A673 (cell line): ENCODE measurements around the gene OTUD5. TPM values are rescaled to one million over a fixed set of nuclear protein-coding genes. Genes with fewer than 3 reads are reported as not detected.

ENCODE experiments used
- BruUV-seq: library from RNA; stranded (reverse); fragments of 400-500 nt; replicated peaks from 2 replicates; lab custom pipeline; 2021; lab: Mats Ljungman, UMichigan
- CTCF ChIA-PET: fragments of 300-600 bp; sonication (Branson Sonifier 250); formaldehyde crosslinking; loops from one replicate; lab custom pipeline; 2022; ENCODE audit warnings: antibody characterized with exemption; lab: Charles Lee
- POLR2A ChIA-PET: fragments of 300-600 bp; sonication (Branson Sonifier 250); formaldehyde crosslinking; loops from one replicate; lab custom pipeline; 2022; ENCODE audit warnings: antibody characterized with exemption; ENCODE audit not compliant: low non-redundant PET; lab: Charles Lee
- DNase-seq: peaks from one replicate; pipeline ENCODE4 v3.0.0-alpha.2; 2015; ENCODE audit warnings: low spot score
- H3K27ac ChIP-seq: fragments of 200-600 bp; sonication (generic); 2 replicates; pipeline ENCODE4 v1.5.1; 2016; ENCODE audit warnings: mixed run types, low read depth, mild to moderate bottlenecking, mixed read lengths, antibody characterized with exemption, low read length; ENCODE audit not compliant: poor library complexity, severe bottlenecking
- H3K27me3 ChIP-seq: fragments of 200-600 bp; sonication (generic); replicated peaks from 2 replicates; pipeline ENCODE4 v1.6.1; 2017; ENCODE audit warnings: mixed run types, low read depth, mild to moderate bottlenecking, mixed read lengths, antibody characterized with exemption, low read length; ENCODE audit not compliant: insufficient read depth, poor library complexity
- H3K36me3 ChIP-seq: fragments of 200-600 bp; sonication (generic); 2 replicates; pipeline ENCODE4 v1.6.1; 2016; ENCODE audit warnings: mixed run types, mild to moderate bottlenecking, mixed read lengths, antibody characterized with exemption, low read length; ENCODE audit not compliant: insufficient read depth, poor library complexity, severe bottlenecking
- H3K4me1 ChIP-seq: fragments of 200-600 bp; sonication (generic); 2 replicates; pipeline ENCODE4 v1.6.1; 2017; ENCODE audit warnings: mixed run types, mild to moderate bottlenecking, mixed read lengths, antibody characterized with exemption, low read length; ENCODE audit not compliant: insufficient read depth, poor library complexity, severe bottlenecking
- H3K4me3 ChIP-seq: fragments of 200-600 bp; sonication (generic); 2 replicates; pipeline ENCODE4 v1.5.1; 2016; ENCODE audit warnings: low read depth, mixed run types, mild to moderate bottlenecking, mixed read lengths, low read length; ENCODE audit not compliant: poor library complexity, severe bottlenecking
- H3K9me3 ChIP-seq: fragments of 200-600 bp; sonication (generic); 2 replicates; pipeline ENCODE4 v1.6.1; 2016; ENCODE audit warnings: mixed run types, low read depth, mild to moderate bottlenecking, mixed read lengths, antibody characterized with exemption, low read length; ENCODE audit not compliant: poor library complexity, severe bottlenecking
- EZH2 ChIP-seq: fragments of 200-600 bp; sonication (generic); IDR thresholded peaks from 2 replicates; pipeline ENCODE4 v1.6.1; 2017; ENCODE audit warnings: borderline replicate concordance, low read depth, mild to moderate bottlenecking, mixed read lengths, antibody characterized with exemption, low read length; ENCODE audit not compliant: poor library complexity, severe bottlenecking
- intact Hi-C: fragments of 100-400 bp; cut with micrococcal nuclease; formaldehyde crosslinking; loops from one replicate; pipeline ENCODE4 v1.10.0; 2022; ENCODE audit not compliant: unreplicated experiment
- total RNA-seq: library from RNA; stranded (reverse); gene quantifications from 2 replicates; pipeline ENCODE4 v1.2.3, GENCODE V29; 2021
- TF ChIP-seq, protein P1 (sequence below): fragments of 300-800, 200-600 bp; sonication (generic); conservative IDR thresholded peaks from 2 replicates; pipeline ENCODE4 v1.5.1; 2017; ENCODE audit warnings: low read depth, mild to moderate bottlenecking, antibody characterized with exemption, low read length, moderate library complexity, mixed read lengths

OTUD5 gene
- total RNA-seq, 1 experiment from 2014 or later: 67.5 TPM

- H3K4me3 ChIP-seq: no peak overlapping the region
- H3K4me1 ChIP-seq: no peaks in the 10 kb centered on the region
- no TSS peak for BruUV-seq
- CTCF ChIA-PET: no interaction called here
- no peak overlapping the region for H3K27ac ChIP-seq
- H3K27me3 ChIP-seq: no peaks in the 10 kb centered on the region
- H3K9me3 ChIP-seq: no peaks in the 10 kb centered on the region
- TF ChIP-seq EZH2: no peak
- TF ChIP-seq, protein P1, sequence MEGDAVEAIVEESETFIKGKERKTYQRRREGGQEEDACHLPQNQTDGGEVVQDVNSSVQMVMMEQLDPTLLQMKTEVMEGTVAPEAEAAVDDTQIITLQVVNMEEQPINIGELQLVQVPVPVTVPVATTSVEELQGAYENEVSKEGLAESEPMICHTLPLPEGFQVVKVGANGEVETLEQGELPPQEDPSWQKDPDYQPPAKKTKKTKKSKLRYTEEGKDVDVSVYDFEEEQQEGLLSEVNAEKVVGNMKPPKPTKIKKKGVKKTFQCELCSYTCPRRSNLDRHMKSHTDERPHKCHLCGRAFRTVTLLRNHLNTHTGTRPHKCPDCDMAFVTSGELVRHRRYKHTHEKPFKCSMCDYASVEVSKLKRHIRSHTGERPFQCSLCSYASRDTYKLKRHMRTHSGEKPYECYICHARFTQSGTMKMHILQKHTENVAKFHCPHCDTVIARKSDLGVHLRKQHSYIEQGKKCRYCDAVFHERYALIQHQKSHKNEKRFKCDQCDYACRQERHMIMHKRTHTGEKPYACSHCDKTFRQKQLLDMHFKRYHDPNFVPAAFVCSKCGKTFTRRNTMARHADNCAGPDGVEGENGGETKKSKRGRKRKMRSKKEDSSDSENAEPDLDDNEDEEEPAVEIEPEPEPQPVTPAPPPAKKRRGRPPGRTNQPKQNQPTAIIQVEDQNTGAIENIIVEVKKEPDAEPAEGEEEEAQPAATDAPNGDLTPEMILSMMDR: no peak
- DNase-seq: no peak
- intact Hi-C loops: no loop called here
- H3K36me3 ChIP-seq: peaks cover 2% of the 10 kb centered on the region
- POLR2A ChIA-PET: no interaction called here
Measured at GRCh38 chrX:48908600-48908999, 48.8 kb downstream of the OTUD5 start.

DNA sequence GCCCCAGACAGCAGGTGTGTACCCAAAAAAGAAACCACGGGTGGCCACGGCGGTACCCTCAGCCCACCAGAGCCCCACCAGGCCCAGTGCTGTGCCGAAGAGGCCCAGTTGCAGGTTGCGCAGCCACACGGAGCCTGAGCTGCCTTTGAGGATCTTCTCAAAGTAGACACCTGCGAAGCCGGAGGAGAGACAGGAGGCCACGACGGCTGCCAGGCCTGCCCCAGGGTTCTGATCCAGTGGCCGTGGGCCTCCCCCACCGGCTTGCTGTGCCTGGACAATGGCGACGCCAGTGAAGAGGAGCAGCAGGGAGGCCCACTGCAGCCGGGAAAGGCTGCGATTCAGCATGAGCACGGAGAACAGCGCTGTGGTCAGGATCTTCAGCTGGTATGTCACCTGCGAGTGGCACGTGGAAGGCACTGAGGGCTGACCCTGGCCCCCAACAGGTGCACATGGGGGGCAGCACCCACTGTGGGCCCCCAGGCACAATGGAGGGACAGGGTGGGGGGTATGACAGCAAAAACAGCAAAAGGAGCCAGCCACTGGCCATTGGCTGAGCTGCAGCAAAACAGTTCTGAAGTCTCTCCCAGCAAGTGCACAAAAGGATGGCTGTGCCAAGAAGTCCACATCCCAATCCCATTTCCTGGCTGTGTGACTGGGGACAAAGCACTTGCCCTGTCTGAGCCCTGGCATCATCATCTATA, 52.2 kb downstream of the OTUD5 start:
- no peak for DNase-seq
- TF ChIP-seq, protein P1: no peak
- no peak for TF ChIP-seq EZH2
- no peaks in the 10 kb centered on the region for H3K9me3 ChIP-seq
- intact Hi-C loops: no loop called here
- ChIA-PET POLR2A (no interaction called here), CTCF (no interaction called here)
- H3K4me3 ChIP-seq: no peak overlapping the region
- H3K27ac ChIP-seq: no peak overlapping the region
- H3K27me3 ChIP-seq: no peaks in the 10 kb centered on the region
- BruUV-seq: no TSS peak
- H3K36me3 ChIP-seq: peaks cover 9% of the 10 kb centered on the region
- no peaks in the 10 kb centered on the region for H3K4me1 ChIP-seq

- Histone ChIP-seq H3K9me3 (no peaks in the 10 kb centered on the region), H3K27ac (no peak overlapping the region), H3K36me3 (peaks cover 9% of the 10 kb centered on the region), H3K4me3 (no peak overlapping the region), H3K27me3 (no peaks in the 10 kb centered on the region), H3K4me1 (no peaks in the 10 kb centered on the region)
- intact Hi-C loops: no loop called here
- BruUV-seq: no TSS peak
- POLR2A ChIA-PET: no interaction called here
- CTCF ChIA-PET: no interaction called here
- TF ChIP-seq, protein P1: no peak
- no peak for TF ChIP-seq EZH2
- DNase-seq: no peak
Measured at GRCh38 chrX:48904626-48905025, 52.8 kb downstream of the OTUD5 start.
